Stimulated activated CD4-positive, alpha-beta T cell treated with anti-CD3 and anti-CD28 coated beads, Interleukin-2, amount 100 ng/mL, for 24 hours (primary cell): ENCODE results near the gene POU2AF3.
"Not testable (repeated sequence)": the region's sequence is repeated elsewhere in the genome, so short reads cannot be mapped to it uniquely, and the experiment has no call there.

Experiments used
- DNase-seq, 2 donors: peaks; one replicate each; pipeline ENCODE4 v3.0.0-alpha.2; 2020

Gene POU2AF3

DNA sequence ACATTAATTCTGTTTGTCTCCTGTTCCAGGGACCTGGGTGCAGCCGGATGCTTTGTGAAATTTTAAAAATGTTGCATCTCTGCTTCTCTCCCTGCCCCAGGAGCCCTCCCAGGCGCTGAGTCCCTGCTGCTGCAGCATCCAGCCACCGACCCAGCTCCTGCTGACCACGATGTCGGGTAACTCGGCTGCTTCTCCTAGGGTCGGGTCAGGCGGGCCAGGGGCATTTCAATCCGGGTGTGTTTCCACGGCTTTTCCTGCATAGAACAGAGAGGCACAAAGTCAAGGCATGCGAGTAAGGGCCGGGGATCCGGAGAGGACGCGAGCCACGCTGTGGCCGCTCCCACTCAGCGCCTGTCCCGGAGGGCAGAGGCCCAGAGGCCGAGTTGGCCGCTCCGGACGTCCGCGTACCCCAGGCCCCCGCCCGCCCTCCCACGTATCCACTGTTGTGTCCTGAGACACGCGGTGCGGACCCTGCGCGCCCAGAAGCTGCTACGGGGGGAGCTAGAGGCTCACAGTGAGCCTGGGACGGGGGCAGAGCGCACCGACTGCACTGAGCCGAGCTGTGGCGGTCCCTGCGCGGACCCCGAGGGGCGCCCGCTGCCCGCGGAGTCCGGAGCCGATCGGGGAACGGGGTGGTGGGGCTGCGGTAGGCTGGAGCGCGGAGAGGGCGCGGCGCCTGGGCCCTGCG is at the start of gene POU2AF3:
TSS of gene POU2AF3 (plus strand) at position 134 of the 688 bp plus-strand sequence. CDS start at position 170, 36 bp downstream.
- no peak for DNase-seq

DNA sequence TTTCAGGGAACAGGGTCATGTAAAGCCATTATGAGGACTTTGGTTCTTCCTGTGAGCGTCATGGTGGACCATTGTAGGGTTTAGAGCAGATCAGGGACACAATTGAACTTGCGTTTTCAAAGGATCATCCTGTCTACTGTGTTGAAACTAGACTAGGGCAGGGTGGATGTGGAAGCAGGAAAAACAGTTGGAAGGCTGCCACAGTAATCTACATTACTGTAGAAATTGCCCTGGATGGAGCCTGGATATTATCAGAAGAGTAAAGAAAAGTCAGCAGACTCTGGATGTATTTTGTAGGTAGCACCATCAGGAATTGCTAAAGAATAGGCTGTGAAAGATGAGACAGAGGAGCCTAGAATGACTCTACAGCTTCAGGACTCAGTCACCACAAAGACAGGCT is 47.4 kb upstream of the POU2AF3 start:
- no peak for DNase-seq

GRCh38 chr11:111253131-111253530 is 45.2 kb upstream of the POU2AF3 start:
- no peak for DNase-seq

GRCh38 chr11:111253630-111254029 is 44.7 kb upstream of the POU2AF3 start:
- DNase-seq = no peak

DNA sequence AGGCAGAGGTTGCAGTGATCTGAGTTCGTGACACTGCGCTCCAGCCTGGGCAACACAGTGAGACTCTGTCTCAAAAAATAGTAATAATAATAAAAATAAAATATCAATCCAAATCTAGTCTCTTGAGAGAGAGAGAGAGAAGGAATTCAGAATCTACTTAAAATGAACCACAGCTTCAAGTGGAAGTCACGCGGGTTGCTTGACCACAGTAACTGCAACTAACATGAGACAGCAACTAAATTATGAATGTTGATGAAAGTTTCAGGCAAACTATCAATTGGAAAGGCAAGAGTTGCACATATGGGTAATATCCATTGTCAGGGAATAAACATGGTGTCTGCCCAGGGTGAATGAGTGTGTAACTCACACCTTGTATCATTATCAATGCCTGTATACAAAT is 40.3 kb upstream of the POU2AF3 start:
- DNase-seq = no peak

GRCh38 chr11:111259896-111260295 is 38.5 kb upstream of the POU2AF3 start:
- no peak for DNase-seq

GRCh38 chr11:111260811-111261210 is 37.5 kb upstream of the POU2AF3 start:
- DNase-seq = no peak

DNA sequence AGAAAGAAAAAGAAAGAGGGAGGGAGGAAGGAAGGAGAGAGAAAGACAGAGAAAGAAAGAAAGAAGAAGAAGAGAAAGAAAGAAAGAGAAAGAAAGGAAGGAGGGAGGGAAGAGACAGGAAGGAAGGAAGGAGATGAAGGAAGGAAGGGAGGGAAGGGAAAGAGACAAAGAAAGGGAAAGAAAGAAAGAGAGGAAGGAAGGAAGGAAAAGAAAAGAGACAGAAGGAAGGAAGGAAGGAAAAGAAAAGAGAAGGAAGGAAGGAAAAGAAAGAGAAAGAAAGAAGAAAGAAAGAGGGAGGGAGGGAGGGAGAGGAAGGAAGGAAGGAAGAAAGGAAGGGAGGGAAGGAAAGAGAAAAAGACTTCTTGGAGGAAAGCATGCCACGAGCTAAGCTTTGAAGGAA is 33.7 kb upstream of the POU2AF3 start:
- DNase-seq = no peak

DNA sequence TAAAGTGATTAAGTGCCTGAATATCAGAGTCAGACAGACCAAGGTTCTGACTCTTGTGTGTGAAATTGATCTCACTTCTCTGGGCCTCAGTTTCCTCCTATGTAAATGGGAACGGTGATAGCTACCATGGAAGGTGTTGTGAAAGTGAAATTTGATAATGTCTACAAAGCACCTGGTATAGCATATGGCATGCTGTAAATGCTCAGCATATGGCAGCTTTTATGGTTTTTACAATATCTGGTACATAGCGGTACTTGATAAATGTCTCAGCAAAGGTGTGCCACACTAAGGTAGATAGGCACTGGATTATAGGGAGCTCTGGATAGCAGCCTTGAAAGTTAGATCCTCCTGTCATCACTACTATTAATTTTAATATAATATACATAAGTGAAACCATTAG is 32.9 kb upstream of the POU2AF3 start:
- no peak for DNase-seq

DNA sequence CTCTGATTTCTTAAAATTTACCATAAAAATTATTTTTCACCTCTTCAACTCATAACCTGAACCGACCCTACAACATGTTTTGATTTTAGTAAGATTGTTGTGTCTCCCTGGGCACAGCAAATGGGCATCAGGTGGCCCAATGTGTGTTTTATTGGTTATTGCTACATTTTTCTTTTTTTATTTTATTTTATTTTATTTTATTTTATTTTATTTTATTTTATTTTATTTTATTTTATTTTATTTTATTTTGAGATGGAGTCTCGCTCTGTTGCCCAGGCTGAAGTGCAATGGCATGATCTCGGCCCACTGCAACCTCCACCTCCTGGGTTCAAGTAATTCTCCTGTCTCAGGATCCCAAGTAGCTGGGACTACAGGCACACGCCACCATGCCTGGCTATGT is 30.0 kb upstream of the POU2AF3 start:
- DNase-seq = not testable (repeated sequence)

DNA sequence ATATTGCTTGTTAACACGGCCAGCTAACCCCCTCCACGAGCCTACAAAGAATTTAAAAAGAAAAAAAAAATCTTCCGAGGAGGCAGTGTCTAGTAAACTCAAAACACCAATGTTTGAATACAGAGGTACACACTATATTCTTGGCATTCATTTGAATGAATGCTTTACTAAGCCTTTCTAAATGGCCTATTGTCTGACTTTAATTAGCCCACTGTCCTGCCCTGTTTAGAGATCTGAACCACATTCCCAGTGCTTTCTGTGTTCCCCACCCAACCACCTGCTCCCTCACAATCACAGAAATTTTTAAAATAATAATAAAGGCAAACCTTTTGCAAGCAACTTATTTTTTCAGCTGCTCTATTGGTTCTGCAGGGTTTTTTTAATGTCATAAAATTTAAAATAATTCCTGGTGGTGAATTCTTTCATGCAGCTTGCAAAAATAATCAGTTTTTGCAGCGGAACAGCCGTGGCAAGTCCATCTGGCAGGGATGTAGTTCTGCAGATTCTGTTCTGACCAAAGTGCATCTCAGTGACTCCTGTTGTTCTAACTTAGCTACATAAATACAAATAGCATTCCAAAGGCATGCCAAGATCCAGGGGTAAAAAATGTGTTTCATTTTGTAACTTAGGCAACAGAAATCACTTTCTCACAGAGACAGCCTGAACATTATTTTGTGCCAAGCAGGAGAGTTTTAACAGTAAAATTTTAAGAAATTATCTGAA is 29.0 kb upstream of the POU2AF3 start:
- DNase-seq = no peak

DNA sequence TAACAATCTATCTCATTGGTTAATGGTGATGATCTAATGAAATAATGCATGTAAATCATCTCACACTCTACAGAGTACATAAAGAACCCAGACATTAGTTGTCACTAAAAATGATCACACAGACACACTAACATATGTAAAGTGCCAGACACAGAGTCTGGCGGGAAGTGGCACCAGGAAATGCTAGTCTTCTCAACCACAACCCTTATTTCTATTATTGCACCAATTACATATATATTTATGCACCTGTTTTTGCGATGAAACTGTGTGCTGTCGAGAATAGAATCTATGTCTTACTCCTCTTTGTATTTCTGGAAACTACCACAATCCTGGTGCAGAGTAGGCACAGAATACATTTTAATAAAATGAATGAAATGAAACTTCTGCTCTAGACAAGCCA is 25.9 kb upstream of the POU2AF3 start:
- no peak for DNase-seq

DNA sequence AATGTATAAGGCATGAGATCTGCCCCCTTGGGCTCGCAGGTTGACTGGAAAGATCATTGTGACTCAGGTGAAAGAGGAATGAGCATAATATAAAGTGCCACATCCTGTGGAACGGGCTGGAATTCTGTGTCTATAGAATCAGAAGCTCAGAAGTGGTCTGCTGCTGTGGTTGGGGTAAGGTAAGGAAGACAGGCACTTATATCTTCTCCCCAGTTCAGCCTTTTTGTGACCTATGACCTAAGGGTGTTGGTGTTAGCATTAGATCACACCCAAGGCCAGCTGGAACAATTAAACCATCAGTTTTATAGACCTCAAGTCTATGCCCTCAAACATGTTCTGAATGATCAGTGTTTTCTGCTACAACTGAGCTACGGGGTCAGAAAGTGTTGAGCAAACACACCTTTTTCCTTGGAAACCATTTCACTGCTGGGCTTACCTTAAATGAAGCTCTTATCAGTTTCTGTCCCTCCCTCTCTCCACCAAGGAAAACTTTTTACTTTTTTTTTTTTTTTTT is 15.7 kb upstream of the POU2AF3 start:
- DNase-seq = no peak

- DNase-seq = no peak
Observed at GRCh38 chr11:111283945-111284481, 14.3 kb upstream of the POU2AF3 start.

DNA sequence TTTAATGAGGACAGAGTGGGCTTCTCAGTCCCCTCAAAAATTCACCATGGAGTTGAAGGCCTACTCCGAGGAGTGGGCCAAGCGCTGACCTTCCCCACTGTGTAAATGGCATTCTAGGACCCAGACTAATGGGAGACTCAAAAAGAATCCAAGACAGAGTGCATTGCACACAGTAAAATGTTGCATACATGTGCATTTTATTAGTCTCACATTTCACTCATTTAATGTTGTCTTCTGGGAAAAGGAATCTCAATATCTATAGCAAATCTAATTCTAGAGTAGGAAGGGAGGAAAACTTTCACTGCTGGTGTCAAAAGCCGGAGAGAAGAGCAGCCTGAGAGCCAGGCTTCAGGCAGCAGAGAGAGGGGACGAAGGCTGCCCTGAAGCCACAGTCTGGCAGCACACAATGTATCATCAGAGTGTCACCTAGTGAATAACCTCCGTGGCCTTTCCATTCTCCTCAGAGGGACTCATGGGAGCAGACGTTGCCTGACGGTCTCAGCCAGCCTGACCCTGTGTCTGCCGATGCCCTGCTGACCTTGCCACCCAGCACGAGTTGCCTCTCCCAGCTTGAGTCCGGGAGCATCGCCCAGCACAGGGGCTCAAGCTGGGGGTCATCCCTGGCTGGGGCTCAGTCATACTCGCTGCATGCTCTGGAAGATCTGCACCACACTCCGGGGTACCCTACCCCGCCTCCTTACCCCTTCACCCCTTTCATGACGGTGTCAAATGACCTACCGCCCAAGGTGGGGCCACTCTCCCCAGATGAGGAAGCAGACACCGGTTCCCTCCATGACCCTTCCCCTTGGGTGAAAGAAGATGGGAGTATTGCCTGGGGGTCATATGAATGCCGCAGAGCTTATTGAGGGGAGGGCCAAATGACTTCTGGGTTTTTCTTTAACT is 12.9 kb upstream of the POU2AF3 start:
- DNase-seq = no peak

GRCh38 chr11:111291764-111292163 is 6.6 kb upstream of the POU2AF3 start:
- no peak for DNase-seq

DNA sequence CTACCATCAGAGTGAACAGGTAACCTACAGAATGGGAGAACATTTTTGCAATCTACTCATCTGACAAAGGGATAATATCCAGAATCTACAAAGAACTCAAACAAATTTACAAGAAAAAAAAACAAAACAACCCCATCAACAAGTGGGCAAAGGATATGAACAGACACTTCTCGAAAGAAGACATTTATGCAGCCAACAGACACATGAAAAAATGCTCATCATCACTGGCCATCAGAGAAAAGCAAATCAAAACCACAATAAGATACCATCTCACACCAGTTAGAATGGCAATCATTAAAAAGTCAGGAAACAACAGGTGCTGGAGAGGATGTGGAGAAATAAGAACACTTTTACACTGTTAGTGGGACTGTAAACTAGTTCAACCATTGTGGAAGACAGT is 5.9 kb upstream of the POU2AF3 start:
- not testable (repeated sequence) for DNase-seq

DNA sequence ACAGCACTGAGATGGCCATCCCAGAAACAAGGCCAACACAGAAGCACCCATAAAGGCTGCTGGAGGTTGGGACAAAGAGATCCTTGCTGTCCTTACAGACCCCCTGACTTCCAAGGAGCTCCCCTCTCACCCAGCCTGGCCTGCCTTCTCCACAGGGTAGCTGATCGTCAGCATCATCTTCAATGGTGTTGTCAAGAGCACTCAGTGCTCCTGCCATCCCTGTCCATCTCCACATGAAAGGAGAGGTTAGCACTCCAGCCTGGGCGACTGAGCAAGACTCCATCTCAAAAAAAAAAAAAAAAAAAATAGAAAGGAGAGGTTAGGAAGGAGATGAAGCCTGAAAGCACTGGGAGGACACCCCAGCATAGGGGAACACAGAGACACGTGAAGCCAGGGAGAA is 2.1 kb upstream of the POU2AF3 start:
- no peak for DNase-seq

DNA sequence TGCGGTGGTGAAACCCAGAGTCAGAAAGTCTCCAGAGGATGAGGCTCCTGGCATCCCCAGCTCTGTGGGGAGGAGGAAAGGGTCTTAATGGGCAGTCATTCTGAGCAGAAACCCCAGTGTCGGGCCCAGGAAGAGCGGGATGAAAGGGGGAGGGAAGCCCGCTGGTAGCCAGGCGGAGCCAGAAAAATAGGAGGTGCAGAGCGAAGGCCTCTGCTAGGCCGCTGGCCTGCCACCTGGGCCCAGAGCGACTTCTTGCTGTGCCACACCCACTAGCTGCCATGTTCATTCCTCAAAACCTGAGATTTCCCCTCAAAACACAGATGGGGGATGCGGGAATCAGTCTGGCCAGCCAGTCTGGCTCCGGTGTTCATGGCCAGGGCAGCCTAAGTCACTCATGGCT is 650 bp upstream of the POU2AF3 start:
- no peak for DNase-seq

DNA sequence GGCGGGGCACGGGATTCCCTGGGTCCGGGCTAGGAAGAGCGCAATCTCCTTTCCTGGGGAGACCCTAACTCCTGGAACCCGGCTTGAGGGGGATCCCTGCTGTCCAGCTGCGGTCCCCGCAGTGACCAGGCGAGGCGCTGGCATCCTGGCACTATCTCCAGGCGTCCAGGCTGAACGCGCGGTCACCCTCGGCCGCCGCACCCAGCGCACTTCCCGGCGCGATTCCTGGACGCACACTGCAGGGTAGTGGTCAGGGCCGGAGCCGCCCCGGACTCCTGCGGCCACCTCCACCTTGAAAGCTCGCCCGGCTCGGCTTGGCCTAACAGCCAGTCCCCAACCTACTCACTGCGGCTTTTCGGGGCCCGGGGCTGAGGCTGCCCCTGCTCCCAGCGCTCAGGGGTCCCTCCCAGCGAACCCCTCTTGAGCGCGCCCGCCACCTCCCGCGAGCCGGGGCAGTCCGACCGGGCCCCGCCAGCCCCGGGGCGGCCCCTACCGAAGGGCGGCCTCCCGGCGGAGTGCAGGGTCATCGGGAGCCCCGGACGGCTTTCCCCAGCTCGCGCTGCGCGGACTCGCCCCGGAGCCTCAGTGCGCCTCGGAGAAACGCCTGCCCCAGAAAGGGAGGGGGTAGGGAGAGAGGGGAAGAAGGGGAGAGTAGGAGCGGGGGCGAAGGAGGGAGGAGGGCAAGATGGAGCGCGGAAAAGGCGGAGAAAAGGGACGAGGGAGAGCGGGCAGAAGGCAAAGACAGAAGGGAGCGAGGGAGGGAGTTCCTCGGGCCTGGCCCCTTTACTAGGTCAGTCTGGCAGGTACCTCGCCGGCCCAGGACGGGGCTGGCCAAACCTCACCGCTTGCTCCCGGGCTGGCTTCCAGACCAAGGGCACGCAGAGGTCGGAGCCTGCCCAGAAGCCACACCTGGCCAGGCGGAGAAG is 1.0 kb downstream of the POU2AF3 start:
- DNase-seq = peak in 1 of 2 donors; percentile 27

DNA sequence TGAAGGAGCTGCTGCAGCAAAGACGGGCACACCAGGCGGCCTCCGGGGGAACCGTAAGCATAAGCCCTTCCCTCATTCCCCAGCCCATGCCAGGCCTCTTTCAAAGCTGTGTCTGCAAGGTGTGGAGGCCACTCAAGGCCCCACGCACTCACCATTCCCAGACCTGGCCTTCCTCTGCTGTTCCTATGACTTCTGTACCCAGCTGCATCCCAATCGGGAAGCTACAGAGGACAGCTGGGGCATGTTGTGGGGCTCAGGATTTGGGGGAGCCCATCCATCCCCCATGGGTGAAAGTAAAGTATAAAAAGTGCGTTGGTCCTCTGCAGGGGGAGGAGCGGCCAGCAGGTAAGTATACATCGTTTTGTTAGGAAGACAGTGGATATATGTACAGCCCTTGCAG is 2.2 kb downstream of the POU2AF3 start:
- no peak for DNase-seq
